IPS-15b (cell line): ENCODE results near the gene DNASE2.
A peak's percentile ranks its signal among the peaks of the same experiment; 100 is the strongest.

Experiments used
- H3K27me3 ChIP-seq: one replicate; pipeline ENCODE4 v1.6.1; 2013; ENCODE audit warnings: low read length; ENCODE audit not compliant: control insufficient read depth, insufficient read depth
- H3K36me3 ChIP-seq: one replicate; pipeline ENCODE4 v1.6.1; 2013; ENCODE audit warnings: low read length; ENCODE audit not compliant: control insufficient read depth, insufficient read depth
- H3K4me1 ChIP-seq: one replicate; pipeline ENCODE4 v1.6.1; 2013; ENCODE audit warnings: mild to moderate bottlenecking, low read length; ENCODE audit not compliant: control insufficient read depth, insufficient read depth
- H3K4me3 ChIP-seq: one replicate; pipeline ENCODE4 v1.5.1; 2013; ENCODE audit warnings: low read depth, low read length
- H3K9ac ChIP-seq: one replicate; pipeline ENCODE4 v1.6.1; 2013; ENCODE audit warnings: low read depth, mild to moderate bottlenecking, low read length
- H3K9me3 ChIP-seq: one replicate; pipeline ENCODE4 v1.6.1; 2013; ENCODE audit warnings: mild to moderate bottlenecking, low read length; ENCODE audit not compliant: control insufficient read depth, insufficient read depth

The DNASE2 gene

DNA sequence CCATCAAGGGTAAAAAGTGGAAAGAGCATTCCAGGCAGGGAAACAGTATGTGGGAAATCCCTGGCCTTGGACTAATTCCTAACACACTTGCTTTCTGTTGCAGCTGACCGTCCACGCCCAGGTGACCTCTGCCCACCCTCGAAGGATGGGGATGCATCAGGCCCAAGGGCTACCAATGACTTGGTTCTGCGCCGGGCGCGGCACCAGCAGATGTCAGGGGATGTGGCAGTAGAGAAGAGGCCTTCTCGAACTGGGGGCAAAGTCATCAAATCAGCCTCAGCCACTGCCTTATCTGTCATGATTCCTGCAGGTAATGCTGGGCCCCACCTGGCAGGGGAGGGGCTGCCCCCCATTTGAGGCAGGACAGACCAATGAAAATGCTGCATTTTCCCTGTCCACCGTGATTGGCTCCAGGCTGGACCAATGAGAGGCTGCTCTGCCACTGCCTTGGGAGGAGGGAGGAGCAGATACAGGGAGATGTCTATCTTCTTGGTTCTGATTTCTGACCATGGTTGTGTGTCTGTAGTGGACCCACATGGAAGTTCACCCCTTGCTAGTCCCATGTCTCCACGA lies 12.6 kb downstream of the DNASE2 start:
- peaks cover 11% of the 10 kb centered on the region for H3K4me1 ChIP-seq

DNA sequence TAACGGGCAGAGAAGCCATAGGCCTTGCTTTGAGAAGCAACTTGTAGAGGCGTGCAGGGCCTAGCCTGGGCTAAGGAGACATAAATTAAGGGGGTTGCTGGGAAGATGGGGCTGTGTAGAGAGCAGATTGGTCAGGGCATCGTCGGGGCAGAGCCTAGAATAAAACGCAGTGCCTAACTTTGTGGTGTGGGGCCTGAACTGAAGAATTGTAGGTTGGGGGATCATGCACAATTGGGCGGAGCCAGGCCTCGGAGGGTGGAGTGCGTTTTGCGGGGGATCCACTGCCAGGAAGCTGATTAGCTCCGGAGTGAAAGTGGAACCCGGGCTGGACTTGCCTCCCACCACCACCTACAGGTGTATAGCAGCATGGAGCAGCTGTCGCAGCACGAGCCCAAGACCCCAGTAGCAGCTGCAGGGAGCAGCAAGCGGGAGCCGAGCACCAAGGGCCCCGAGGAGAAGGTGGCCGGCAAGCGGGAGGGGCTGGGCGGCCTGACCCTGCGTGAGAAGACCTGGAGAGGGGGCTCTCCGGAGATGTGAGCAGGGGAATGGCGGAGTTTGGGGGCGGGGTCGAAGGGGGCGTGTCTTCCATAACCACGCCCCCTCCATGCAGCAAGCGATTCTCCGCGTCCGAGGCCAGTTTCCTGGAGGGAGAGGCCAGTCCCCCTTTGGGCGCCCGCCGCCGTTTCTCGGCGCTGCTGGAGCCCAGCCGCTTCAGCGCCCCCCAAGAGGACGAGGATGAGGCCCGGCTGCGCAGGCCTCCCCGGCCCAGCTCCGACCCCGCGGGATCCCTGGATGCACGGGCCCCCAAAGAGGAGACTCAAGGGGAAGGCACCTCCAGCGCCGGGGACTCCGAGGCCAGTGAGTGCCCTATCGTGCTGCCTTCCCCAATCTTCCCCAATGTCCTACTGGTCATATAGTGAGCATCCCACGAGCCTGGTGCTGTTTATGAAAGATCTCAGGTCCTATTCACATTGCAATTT lies 13.8 kb downstream of the DNASE2 start:
- Histone ChIP-seq H3K4me1 (peaks cover 11% of the 10 kb centered on the region), H3K36me3 (peaks cover 5% of the 10 kb centered on the region), H3K9me3 (no peaks in the 10 kb centered on the region), H3K9ac (peak overlapping the region; percentile 65), H3K27me3 (no peaks in the 10 kb centered on the region), H3K4me3 (peak overlapping the region; percentile 67)

More for the DNA sequence above, 12.6 kb downstream of the DNASE2 start:
- no peaks in the 10 kb centered on the region for H3K9me3 ChIP-seq
- H3K36me3 ChIP-seq = peaks cover 7% of the 10 kb centered on the region
- H3K27me3 ChIP-seq = no peaks in the 10 kb centered on the region
- H3K9ac ChIP-seq = no peak overlapping the region
- H3K4me3 ChIP-seq = no peak overlapping the region

DNA sequence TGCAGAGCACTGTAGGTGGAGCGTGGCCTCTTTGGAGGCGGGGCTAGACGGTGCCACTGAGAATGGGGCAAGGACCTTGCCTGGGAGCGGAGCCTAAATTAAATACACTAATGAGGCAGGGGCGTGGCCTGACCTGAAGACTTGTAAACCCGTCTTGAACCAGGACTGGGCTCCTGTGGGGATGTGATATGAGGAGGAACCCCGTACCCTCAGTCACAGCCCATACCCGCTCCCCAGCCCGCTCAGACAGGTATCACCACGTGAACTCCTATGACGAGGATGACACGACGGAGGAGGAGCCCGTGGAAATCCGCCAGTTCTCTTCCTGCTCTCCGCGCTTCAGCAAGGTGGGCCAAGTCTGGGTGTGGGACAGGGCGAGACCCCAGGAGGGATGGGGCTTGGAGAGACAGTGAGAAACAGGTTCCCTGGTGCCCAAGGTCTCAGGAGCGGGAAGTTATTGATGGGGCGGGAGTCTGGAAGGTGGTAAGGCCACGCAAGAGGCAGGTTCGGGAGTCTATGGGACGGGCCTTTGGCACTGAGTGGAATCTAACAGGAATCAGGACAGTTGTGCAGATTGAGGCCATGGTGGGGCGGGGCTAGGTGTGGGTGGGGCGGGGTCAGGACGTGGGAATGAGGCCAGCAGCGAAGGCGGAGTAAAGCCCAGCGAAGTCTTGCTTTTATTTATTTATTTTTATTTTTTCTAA lies 14.7 kb downstream of the DNASE2 start:
- H3K4me1 ChIP-seq = peaks cover 11% of the 10 kb centered on the region
- H3K9me3 ChIP-seq = no peaks in the 10 kb centered on the region
- H3K36me3 ChIP-seq = peaks cover 5% of the 10 kb centered on the region
- H3K27me3 ChIP-seq = no peaks in the 10 kb centered on the region
- H3K9ac ChIP-seq = no peak overlapping the region
- peak overlapping the region; percentile 67 for H3K4me3 ChIP-seq

GRCh38 chr19:12865746-12866415 lies 15.4 kb downstream of the DNASE2 start:
- Histone ChIP-seq H3K9me3 (no peaks in the 10 kb centered on the region), H3K4me1 (peaks cover 11% of the 10 kb centered on the region), H3K27me3 (no peaks in the 10 kb centered on the region), H3K9ac (no peak overlapping the region), H3K36me3 (peaks cover 5% of the 10 kb centered on the region), H3K4me3 (no peak overlapping the region)

- H3K4me1 ChIP-seq = peaks cover 11% of the 10 kb centered on the region
- no peak overlapping the region for H3K9ac ChIP-seq
- H3K4me3 ChIP-seq = no peak overlapping the region
- peaks cover 6% of the 10 kb centered on the region for H3K36me3 ChIP-seq
- no peaks in the 10 kb centered on the region for H3K9me3 ChIP-seq
- no peaks in the 10 kb centered on the region for H3K27me3 ChIP-seq
These were observed 16.2 kb downstream of the DNASE2 start for GRCh38 chr19:12864721-12865715.

DNA sequence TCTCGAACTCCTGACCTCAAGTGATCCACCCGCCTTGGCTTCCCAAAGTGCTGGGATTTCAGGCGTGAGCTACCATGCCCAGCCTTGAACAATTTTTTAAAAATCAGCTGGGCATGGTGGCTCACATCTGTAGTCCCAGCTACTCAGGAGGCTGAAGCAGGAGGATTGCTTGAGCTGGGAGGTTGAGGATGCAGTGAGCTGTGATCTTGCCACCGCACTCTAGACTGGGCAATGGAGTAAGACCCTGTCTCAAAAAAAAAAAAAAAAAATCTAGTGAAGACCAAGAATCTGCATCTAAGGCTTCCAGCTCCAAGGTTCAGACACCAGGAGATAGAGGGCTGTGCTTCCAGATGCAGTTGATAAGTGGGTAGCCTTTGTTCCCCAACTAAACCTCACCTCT lies 17.1 kb downstream of the DNASE2 start:
- peaks cover 11% of the 10 kb centered on the region for H3K4me1 ChIP-seq
- H3K27me3 ChIP-seq = no peaks in the 10 kb centered on the region
- no peak overlapping the region for H3K4me3 ChIP-seq
- no peaks in the 10 kb centered on the region for H3K9me3 ChIP-seq
- peaks cover 6% of the 10 kb centered on the region for H3K36me3 ChIP-seq
- H3K9ac ChIP-seq = no peak overlapping the region

GRCh38 chr19:12859546-12859945 lies 21.7 kb downstream of the DNASE2 start:
- Histone ChIP-seq H3K9me3 (no peaks in the 10 kb centered on the region), H3K4me3 (no peak overlapping the region), H3K27me3 (no peaks in the 10 kb centered on the region), H3K4me1 (no peaks in the 10 kb centered on the region), H3K36me3 (peaks cover 6% of the 10 kb centered on the region), H3K9ac (no peak overlapping the region)

DNA sequence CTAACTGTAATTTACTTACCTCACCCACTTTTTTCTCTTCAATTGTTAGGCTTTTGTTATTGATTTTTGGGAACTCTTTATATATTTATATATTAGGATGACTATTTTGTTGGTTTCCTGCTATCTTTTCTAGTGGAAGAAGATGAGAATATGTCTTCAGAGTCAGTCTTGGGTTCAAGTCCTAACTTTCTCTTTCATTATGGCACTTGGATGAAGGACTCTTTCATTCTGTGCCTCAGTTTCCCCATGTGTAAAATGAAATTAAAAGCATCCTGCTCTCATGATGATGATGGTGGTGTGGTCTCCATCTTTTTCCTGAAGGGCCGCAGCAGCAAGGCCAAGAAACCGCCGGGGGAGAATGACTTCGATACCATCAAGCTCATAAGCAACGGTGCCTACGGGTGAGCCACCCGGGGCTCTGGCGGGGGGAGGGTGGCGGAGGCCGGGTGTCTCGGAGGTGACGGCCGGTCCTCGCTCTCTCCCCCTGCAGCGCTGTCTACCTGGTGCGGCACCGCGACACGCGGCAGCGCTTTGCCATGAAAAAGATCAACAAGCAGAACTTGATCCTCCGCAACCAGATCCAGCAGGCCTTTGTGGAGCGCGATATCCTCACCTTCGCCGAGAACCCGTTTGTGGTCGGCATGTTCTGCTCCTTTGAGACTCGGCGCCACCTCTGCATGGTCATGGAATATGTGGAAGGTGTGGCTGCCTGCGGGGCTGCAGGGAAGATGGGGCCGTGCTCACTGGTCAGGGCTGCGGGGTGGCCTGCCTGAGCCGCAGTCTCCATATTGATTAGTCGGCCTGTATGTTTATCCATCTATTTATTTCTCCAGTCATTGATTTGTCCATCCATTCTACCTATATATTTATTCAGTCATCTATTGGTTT lies 23.0 kb downstream of the DNASE2 start:
- no peaks in the 10 kb centered on the region for H3K9me3 ChIP-seq
- H3K9ac ChIP-seq = no peak overlapping the region
- no peak overlapping the region for H3K4me3 ChIP-seq
- no peaks in the 10 kb centered on the region for H3K27me3 ChIP-seq
- H3K36me3 ChIP-seq = peaks cover 6% of the 10 kb centered on the region
- no peaks in the 10 kb centered on the region for H3K4me1 ChIP-seq

DNA sequence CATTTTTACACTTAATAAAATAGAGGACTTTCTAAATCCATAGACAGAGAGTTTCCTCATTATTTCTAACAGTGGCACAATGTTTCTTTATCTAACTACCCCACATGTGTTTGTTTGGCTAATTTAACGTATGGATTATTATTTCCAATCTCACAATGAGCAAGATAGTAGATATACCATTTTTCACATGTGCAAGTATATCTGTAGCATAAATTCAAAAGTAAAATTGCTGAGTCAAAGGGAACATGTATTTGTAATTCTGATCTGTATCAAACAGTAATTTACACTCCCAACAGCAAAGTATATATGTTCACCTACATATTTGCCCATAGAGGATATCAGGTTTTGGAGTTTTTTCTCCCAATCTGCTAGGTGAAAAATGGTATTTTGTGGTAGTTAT lies 24.6 kb downstream of the DNASE2 start:
- Histone ChIP-seq H3K4me3 (no peak overlapping the region), H3K4me1 (no peaks in the 10 kb centered on the region), H3K9ac (no peak overlapping the region), H3K36me3 (peaks cover 8% of the 10 kb centered on the region), H3K9me3 (no peaks in the 10 kb centered on the region), H3K27me3 (no peaks in the 10 kb centered on the region)
